ENCODE results near the gene GIPC2. TPM values are rescaled to one million over a fixed set of nuclear protein-coding genes. Genes with fewer than 3 reads are reported as not detected.
A peak's percentile ranks its signal among the peaks of the same experiment; 100 is the strongest.

The GIPC2 gene
- total RNA-seq, 1 donor from 2014 or later: 37.2 TPM

- DNase-seq (ENCODE audit: low read depth in 2 of 2): no peak
These were observed 97.4 kb downstream of the GIPC2 start for GRCh38 chr1:78143152-78143551.

GRCh38 chr1:78143673-78144072 is 97.9 kb downstream of the GIPC2 start:
- no peak for DNase-seq (ENCODE audit: low read depth in 2 of 2)

- peak; percentile 49 to 69 for DNase-seq (ENCODE audit: low read depth in 2 of 2)
These were observed 99.4 kb downstream of the GIPC2 start for GRCh38 chr1:78145105-78145580.

- no peak for DNase-seq (ENCODE audit: low read depth in 2 of 2)
These were observed 100.5 kb downstream of the GIPC2 start for GRCh38 chr1:78146205-78146771.

GRCh38 chr1:78147031-78147430 is 101.3 kb downstream of the GIPC2 start:
- DNase-seq (ENCODE audit: low read depth in 2 of 2): no peak

GRCh38 chr1:78153092-78153736 is 107.4 kb downstream of the GIPC2 start:
- DNase-seq (ENCODE audit: low read depth in 2 of 2): no peak

GRCh38 chr1:78155121-78155520 is 109.4 kb downstream of the GIPC2 start:
- no peak for DNase-seq (ENCODE audit: low read depth in 2 of 2)

- DNase-seq (ENCODE audit: low read depth in 2 of 2): no peak
These were observed 111.2 kb downstream of the GIPC2 start for GRCh38 chr1:78156805-78157521.

GRCh38 chr1:78165816-78166215 is 120.0 kb downstream of the GIPC2 start:
- no peak for DNase-seq (ENCODE audit: low read depth in 2 of 2)

GRCh38 chr1:78168306-78168705 is 122.5 kb downstream of the GIPC2 start:
- no peak for DNase-seq (ENCODE audit: low read depth in 2 of 2)

GRCh38 chr1:78170859-78171258 is 125.1 kb downstream of the GIPC2 start:
- DNase-seq (ENCODE audit: low read depth in 2 of 2): no peak

GRCh38 chr1:78171736-78172590 is 126.2 kb downstream of the GIPC2 start:
- DNase-seq (ENCODE audit: low read depth in 2 of 2): peak in 1 of 2 donors; percentile 4

- no peak for DNase-seq (ENCODE audit: low read depth in 2 of 2)
These were observed 130.7 kb downstream of the GIPC2 start for GRCh38 chr1:78176448-78176847.

GRCh38 chr1:78177708-78178270 is 132.0 kb downstream of the GIPC2 start:
- DNase-seq (ENCODE audit: low read depth in 2 of 2): no peak

- DNase-seq (ENCODE audit: low read depth in 2 of 2): no peak
These were observed 133.1 kb downstream of the GIPC2 start for GRCh38 chr1:78178816-78179215.

- DNase-seq (ENCODE audit: low read depth in 2 of 2): no peak
These were observed 138.8 kb downstream of the GIPC2 start for GRCh38 chr1:78184460-78185072.

Other genes starting within 250 kb of the GIPC2 start
- gene NEXN, start 157.3 kb upstream of the GIPC2 start, total RNA-seq: 0.77 and 1.1 TPM in 2 replicates
- 82.4 and 109 TPM in 2 replicates for gene FUBP1, start 66.9 kb upstream of the GIPC2 start, total RNA-seq
- gene DNAJB4, start 41.0 kb upstream of the GIPC2 start, total RNA-seq: 191 TPM in 2 replicates

All from dermis microvascular lymphatic vessel endothelial cell (primary cell).